ENCODE data around the gene WDR73. TPM values are rescaled to one million over a fixed set of nuclear protein-coding genes. Genes with fewer than 3 reads are reported as not detected.

Gene WDR73
- total and polyA plus RNA-seq, 10 of the 15 experiments (the other 5 are each of a cell fraction or from before 2014, with no cell fraction given), result 4.4 to 25.6 (median 16.3) TPM

- TF ChIP-seq, protein P1, sequence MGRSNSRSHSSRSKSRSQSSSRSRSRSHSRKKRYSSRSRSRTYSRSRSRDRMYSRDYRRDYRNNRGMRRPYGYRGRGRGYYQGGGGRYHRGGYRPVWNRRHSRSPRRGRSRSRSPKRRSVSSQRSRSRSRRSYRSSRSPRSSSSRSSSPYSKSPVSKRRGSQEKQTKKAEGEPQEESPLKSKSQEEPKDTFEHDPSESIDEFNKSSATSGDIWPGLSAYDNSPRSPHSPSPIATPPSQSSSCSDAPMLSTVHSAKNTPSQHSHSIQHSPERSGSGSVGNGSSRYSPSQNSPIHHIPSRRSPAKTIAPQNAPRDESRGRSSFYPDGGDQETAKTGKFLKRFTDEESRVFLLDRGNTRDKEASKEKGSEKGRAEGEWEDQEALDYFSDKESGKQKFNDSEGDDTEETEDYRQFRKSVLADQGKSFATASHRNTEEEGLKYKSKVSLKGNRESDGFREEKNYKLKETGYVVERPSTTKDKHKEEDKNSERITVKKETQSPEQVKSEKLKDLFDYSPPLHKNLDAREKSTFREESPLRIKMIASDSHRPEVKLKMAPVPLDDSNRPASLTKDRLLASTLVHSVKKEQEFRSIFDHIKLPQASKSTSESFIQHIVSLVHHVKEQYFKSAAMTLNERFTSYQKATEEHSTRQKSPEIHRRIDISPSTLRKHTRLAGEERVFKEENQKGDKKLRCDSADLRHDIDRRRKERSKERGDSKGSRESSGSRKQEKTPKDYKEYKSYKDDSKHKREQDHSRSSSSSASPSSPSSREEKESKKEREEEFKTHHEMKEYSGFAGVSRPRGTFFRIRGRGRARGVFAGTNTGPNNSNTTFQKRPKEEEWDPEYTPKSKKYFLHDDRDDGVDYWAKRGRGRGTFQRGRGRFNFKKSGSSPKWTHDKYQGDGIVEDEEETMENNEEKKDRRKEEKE (IDR thresholded peaks at IDR 0.05), result no peak
- TF ChIP-seq, protein P2, sequence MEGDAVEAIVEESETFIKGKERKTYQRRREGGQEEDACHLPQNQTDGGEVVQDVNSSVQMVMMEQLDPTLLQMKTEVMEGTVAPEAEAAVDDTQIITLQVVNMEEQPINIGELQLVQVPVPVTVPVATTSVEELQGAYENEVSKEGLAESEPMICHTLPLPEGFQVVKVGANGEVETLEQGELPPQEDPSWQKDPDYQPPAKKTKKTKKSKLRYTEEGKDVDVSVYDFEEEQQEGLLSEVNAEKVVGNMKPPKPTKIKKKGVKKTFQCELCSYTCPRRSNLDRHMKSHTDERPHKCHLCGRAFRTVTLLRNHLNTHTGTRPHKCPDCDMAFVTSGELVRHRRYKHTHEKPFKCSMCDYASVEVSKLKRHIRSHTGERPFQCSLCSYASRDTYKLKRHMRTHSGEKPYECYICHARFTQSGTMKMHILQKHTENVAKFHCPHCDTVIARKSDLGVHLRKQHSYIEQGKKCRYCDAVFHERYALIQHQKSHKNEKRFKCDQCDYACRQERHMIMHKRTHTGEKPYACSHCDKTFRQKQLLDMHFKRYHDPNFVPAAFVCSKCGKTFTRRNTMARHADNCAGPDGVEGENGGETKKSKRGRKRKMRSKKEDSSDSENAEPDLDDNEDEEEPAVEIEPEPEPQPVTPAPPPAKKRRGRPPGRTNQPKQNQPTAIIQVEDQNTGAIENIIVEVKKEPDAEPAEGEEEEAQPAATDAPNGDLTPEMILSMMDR (IDR thresholded peaks at IDR 0.05 in 2 of 3, conservative IDR thresholded peaks at IDR 0.05 in 1 of 3; ENCODE audit: control insufficient read depth in 2 of 3, extremely low read depth in 1 of 3, insufficient read depth in 1 of 3, low read depth in 3 of 3, low read length in 3 of 3), result 0 out of 6 replicates have a peak, but pooled peaks of 1 of the 3 experiments have one; percentile 6
- TF ChIP-seq SPI1 (IDR thresholded peaks at IDR 0.05; ENCODE audit: borderline replicate concordance, insufficient read depth, low read depth, low read length) (peak; percentile 95), RELB (IDR thresholded peaks at IDR 0.05; ENCODE audit: low read depth) (0 out of 2 replicates have a peak, but pooled peaks have one; percentile 17), MAX (IDR thresholded peaks at IDR 0.05; ENCODE audit: low read depth, low read length) (no peak), ZNF622 (IDR thresholded peaks at IDR 0.05) (no peak), RUNX3 (IDR thresholded peaks at IDR 0.05; ENCODE audit: low read length) (peak; percentile 91)
Observed at GRCh38 chr15:84598250-84598649, 55.8 kb downstream of the WDR73 start (continued).
